Ishikawa (cell line): ENCODE results near the gene AGPAT4.

ENCODE experiments used
- CEBPB ChIP-seq: IDR thresholded peaks from 2 replicates; pipeline ENCODE4 v1.6.1; 2012
- EP300 ChIP-seq: IDR thresholded peaks from 2 replicates; pipeline ENCODE4 v1.6.1; 2012; ENCODE audit warnings: borderline replicate concordance
- FOXM1 ChIP-seq: IDR thresholded peaks from 2 replicates; pipeline ENCODE4 v1.6.1; 2012; ENCODE audit warnings: low read depth, borderline replicate concordance
- MAX ChIP-seq: IDR thresholded peaks from 2 replicates; pipeline ENCODE4 v1.6.1; 2012
- RAD21 ChIP-seq: IDR thresholded peaks from 2 replicates; pipeline ENCODE4 v1.6.1; 2012; ENCODE audit warnings: low read depth
- REST ChIP-seq: IDR thresholded peaks from 2 replicates; pipeline ENCODE4 v1.6.1; 2012; ENCODE audit warnings: low read depth, mild to moderate bottlenecking
- TCF12 ChIP-seq: IDR thresholded peaks from 2 replicates; pipeline ENCODE4 v1.6.1; 2012; ENCODE audit warnings: low read depth
- USF1 ChIP-seq: IDR thresholded peaks from 2 replicates; pipeline ENCODE4 v1.6.1; 2012
- YY1 ChIP-seq: IDR thresholded peaks from 2 replicates; pipeline ENCODE4 v1.6.1; 2012; ENCODE audit warnings: low read depth

- TF ChIP-seq REST: no peak
- no peak for TF ChIP-seq FOXM1
- no peak for TF ChIP-seq RAD21
- no peak for TF ChIP-seq USF1
- no peak for TF ChIP-seq MAX
- no peak for TF ChIP-seq CEBPB
- no peak for TF ChIP-seq TCF12
- TF ChIP-seq YY1: no peak
- no peak for TF ChIP-seq EP300
Observed at GRCh38 chr6:161100072-161100471, 173.8 kb downstream of the AGPAT4 start.
